Right lobe of liver (tissue), 4 donors: ENCODE measurements around the gene SPIRE2.

Experiments
- CTCF ChIP-seq, 4 donors: fragments of 200-600 bp in 3 of 4; fragments of 450-650 bp in 1 of 4; IDR thresholded peaks; one replicate each; pipeline versions ENCODE4 v1.5.1 to v1.8.0; 2016 to 2022; ENCODE audit warnings: antibody characterized with exemption in 4 of 4, mild to moderate bottlenecking in 2 of 4
- POLR2A ChIP-seq: fragments of 450-650 bp; IDR thresholded peaks from one replicate; pipeline ENCODE4 v1.6.1; 2017; ENCODE audit warnings: antibody characterized with exemption, mild to moderate bottlenecking
- donor health status: DM: no; HTN: no; CAD: no.
- donor health status: DM: no; HTN: no; CAD: no.
- donor health status: DM: no; HTN: yes; CAD: no.

- TF ChIP-seq CTCF (IDR thresholded peaks at IDR 0.05) (no peak), POLR2A (no peak)
Observed at GRCh38 chr16:89890200-89890599, 61.9 kb downstream of the SPIRE2 start.
